GM18858 (cell line): ENCODE data around the gene SNRNP70.
"Not testable (repeated sequence)": the region's sequence is repeated elsewhere in the genome, so short reads cannot be mapped to it uniquely, and the experiment has no call there.

Experiments
- ATAC-seq: cut with Tn5 transposase; IDR thresholded peaks from one replicate; pipeline ENCODE4 v1.9.1; 2021; ENCODE audit not compliant: unreplicated experiment

SNRNP70 gene

GRCh38 chr19:49141352-49141751 is 56.1 kb downstream of the SNRNP70 start:
- no peak for ATAC-seq

DNA sequence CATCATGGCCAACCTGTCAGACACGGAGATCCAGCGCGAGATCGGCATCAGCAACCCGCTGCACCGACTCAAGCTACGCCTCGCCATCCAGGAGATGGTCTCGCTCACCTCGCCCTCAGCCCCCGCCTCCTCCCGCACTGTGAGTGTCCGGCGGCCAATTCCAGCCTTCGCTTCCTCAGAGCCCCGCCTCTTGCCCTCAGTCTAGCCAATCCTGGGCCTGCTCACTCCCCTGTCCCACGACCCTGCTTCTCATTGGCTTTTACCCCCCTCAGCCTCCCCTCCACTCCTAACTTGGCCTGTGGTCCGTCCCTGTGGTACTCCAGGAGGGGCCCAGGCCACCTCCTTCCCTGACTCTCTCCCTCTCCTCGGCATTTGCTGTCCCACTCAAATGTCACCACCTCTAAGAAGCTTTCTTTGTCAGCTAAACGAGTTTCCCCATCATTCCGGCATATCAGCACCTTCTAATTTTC is 57.6 kb downstream of the SNRNP70 start:
- no peak for ATAC-seq

- no peak for ATAC-seq
Measured at GRCh38 chr19:49145573-49146407, 60.5 kb downstream of the SNRNP70 start.

- ATAC-seq: not testable (repeated sequence)
Measured at GRCh38 chr19:49146408-49146770, 61.1 kb downstream of the SNRNP70 start.

- no peak for ATAC-seq
Measured at GRCh38 chr19:49148044-49148682, 62.9 kb downstream of the SNRNP70 start.

- ATAC-seq: no peak
Measured at GRCh38 chr19:49148784-49149651, 63.8 kb downstream of the SNRNP70 start.

GRCh38 chr19:49149652-49150105 is 64.4 kb downstream of the SNRNP70 start:
- ATAC-seq: no peak

- no peak for ATAC-seq
Measured at GRCh38 chr19:49150106-49150943, 65.1 kb downstream of the SNRNP70 start.

GRCh38 chr19:49150944-49151243 is 65.6 kb downstream of the SNRNP70 start:
- no peak for ATAC-seq

DNA sequence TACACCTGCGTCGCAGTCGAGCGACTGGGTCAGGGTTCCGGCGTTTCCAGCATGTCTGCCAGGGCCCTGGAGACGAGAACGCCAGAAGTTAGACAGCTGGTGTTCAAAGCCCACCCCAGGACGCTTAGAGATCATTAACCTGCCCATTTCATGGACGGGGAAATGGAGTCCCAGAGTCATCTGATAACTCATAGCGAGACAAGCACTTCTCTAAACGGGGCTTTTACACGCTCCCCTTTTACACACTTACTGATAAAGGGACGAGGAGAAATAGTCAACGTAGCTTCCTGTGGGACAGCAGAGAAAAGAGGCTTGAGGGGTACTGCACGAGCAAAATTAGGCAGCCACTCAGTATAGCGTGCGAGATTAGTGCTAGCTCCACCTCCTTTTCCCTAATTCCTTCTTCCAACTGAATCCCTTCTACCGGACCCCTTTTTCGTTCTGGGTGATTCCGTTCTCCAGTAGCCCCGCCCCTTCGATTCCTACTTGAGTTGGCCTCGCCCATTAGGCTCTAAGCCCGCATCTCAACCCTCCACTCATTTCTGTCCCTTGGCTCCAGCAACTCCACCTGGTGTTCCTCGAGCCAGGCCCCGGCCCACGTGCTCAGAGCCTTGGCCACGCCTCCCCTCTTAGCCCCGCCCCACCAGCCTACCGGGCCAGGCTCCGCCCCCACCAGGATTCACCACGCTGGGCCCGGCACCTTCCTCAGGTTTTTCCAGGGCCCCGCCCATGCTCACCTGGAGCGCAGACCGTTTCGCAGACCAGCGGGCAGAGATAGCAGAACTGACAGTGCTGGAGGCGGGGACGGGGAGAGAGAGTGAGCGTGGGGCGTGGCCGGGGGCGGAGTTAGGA is 66.2 kb downstream of the SNRNP70 start:
- no peak for ATAC-seq

DNA sequence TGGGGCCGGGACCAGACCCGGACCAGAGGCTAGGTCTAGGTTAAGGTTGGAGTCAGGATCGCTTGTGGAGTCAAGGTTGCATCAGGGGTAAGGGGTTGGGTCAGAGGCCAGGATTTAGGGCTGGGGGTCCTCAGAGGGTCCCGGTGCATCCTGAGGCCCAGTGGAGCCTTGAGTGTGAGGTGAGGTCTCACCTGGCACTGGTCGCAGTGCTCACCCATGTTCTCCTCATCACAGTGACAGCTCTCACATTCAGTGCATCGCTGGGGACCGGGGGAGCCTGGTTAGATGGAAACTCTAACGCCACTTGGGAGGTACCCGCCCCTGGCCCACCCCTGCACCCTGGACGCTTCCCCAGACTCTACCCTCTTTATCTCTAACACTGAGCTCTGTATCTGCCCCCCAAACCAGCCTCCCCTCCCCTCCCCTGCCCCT is 66.9 kb downstream of the SNRNP70 start:
- ATAC-seq: no peak

DNA sequence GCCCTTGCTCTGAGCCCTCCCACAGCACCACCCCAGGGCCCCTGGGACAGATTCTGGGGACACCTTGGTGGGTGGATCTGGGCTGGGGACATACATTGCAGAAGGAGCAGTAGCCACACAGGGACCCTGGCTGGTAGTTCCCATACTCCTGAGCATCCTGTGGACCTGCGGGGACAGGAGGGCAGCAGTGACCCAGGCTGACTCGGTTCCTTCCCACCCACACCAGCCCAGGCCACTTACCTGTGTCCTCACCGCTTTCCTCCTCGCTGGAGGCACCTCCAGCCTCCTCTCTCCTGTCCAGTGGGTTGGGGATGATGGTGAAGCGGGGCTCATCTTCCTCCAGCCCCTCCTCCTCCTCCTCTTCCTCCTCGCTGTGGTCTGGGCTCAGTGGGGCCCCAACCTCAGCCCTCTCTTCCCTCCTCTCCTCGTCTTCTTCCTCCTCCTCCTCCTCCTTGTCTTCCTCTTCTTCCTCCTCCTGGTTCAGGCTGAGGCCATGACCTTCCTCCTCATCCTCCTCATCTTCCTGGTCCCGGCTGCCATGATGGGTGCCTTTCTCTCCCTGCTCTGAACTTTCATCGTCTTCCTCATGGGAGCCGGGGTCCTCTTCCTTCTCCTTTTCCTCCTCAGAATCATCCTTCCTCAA is 68.0 kb downstream of the SNRNP70 start:
- ATAC-seq: no peak

GRCh38 chr19:49154279-49154678 is 69.0 kb downstream of the SNRNP70 start:
- ATAC-seq: no peak

- no peak for ATAC-seq
Measured at GRCh38 chr19:49155005-49155819, 70.0 kb downstream of the SNRNP70 start, which contains the start of gene HRC. Gene HRC (minus strand): TSS chr19:49155396. CDS start chr19:49155237, 159 bp downstream.

GRCh38 chr19:49155820-49156346 is 70.6 kb downstream of the SNRNP70 start:
- ATAC-seq: no peak

GRCh38 chr19:49157445-49158224 is 72.4 kb downstream of the SNRNP70 start, which contains the start of gene TRPM4:
Gene TRPM4 (plus strand): TSS chr19:49157792. CDS start chr19:49157867, 75 bp downstream.
- ATAC-seq: no peak
